ENCODE data around the gene RFX1. TPM values are rescaled to one million over a fixed set of nuclear protein-coding genes. Genes with fewer than 3 reads are reported as not detected.

RFX1 gene
- total RNA-seq, 4 donors from 2014 or later, result 2.9 to 8.9 (median 4.5) TPM

DNA sequence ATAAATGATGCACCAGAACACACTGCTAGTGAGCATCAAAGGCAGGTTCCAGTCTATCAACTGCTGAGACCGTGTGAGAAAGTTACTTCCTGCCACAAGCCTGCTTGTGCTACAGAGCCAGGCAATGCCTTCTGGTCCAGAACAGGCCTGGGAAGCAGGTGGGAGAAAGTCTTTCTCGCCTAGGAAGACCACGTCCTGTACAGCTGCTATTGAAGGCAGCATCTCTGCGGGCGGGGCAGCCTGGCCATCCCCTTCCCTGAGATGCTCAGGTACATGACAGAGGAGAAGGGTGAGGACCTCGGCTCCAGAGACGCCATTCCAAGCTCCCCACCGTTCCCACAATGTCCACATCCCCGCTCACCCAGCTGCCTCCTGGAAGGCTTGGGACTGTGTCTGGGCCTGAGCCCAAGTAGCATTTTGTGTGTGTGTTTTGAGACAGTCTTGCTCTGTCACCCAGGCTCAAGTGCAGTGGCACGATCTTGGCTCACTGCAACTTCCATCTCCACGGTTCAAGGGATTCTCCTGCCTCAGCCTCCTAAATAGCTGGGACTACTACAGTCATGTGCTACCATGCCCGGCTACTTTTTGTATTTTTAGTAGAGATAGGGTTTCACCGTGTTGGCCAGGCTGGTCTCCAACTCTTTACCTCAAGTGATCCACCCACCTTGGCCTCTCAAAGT lies 3.4 kb downstream of the RFX1 start:
- intact Hi-C loops (cut with DNase I), result loop anchor here (5.0 kb wide), 1 partner anchor 50 kb away; the partner anchor contains the start of gene DCAF15

DNA sequence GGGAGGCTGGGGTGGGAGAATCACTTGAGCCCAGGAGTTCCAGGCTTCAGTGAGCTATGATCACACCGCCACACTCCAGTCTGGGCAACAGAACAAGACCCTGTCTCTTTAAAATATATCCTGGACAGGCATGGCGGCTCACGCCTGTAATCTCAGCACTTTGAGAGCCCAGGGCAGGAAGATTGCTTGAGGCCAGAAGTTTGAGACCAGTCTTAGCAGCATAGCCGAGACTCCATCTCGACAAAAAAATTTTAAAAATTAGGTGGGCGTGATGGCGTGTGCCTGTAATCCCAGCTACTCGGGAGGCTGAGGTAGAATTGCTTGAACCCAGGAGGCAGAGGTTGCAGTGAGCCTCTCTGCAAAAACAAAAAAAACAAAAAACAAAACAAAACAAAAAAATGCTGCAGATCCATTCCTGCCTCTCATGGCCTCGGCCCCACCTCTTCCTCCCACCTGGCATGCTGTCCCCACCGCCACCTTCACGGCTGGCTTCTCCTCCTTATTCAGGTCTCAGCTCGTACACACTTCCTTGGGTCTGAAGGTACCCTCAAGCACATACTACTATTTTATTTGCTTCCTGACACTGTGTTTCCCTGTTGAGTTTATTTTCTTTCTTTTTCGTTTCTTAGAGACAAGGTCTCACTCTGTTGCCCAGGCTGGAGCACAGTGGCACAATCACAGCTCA lies 5.3 kb downstream of the RFX1 start:
- no peak overlapping the region for H3K27ac ChIP-seq (replicated peaks in 1 of 4)
- 90% methylated on average over 13 of the region's 13 CpGs for WGBS
- H3K9me3 ChIP-seq, result peaks cover 0 to 6% (median 0%) of the 10 kb centered on the region in 4 donors
- no peaks in the 10 kb centered on the region for H3K27me3 ChIP-seq
- TF ChIP-seq, protein P1, sequence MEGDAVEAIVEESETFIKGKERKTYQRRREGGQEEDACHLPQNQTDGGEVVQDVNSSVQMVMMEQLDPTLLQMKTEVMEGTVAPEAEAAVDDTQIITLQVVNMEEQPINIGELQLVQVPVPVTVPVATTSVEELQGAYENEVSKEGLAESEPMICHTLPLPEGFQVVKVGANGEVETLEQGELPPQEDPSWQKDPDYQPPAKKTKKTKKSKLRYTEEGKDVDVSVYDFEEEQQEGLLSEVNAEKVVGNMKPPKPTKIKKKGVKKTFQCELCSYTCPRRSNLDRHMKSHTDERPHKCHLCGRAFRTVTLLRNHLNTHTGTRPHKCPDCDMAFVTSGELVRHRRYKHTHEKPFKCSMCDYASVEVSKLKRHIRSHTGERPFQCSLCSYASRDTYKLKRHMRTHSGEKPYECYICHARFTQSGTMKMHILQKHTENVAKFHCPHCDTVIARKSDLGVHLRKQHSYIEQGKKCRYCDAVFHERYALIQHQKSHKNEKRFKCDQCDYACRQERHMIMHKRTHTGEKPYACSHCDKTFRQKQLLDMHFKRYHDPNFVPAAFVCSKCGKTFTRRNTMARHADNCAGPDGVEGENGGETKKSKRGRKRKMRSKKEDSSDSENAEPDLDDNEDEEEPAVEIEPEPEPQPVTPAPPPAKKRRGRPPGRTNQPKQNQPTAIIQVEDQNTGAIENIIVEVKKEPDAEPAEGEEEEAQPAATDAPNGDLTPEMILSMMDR (IDR thresholded peaks at IDR 0.05), result no peak
- TF ChIP-seq EP300 (IDR thresholded peaks at IDR 0.05), result no peak
- TF ChIP-seq POLR2A (IDR thresholded peaks at IDR 0.05; ENCODE audit: low read depth), result no peak
- no peak for TF ChIP-seq POLR2AphosphoS5 (IDR thresholded peaks at IDR 0.05)
- H3K36me3 ChIP-seq, result peaks cover 0 to 13% (median 7%) of the 10 kb centered on the region in 4 donors
- no peak overlapping the region for H3K4me3 ChIP-seq
- peaks cover 23 to 35% (median 34%) of the 10 kb centered on the region in 4 donors for H3K4me1 ChIP-seq
- intact Hi-C loops (cut with DNase I), result loop anchor here (5.0 kb wide), 1 partner anchor 49 kb away; the partner anchor contains the start of gene DCAF15
- no peak for DNase-seq (ENCODE audit: extremely low spot score)

More for the DNA sequence above, 3.4 kb downstream of the RFX1 start:
- no peaks in the 10 kb centered on the region for H3K27me3 ChIP-seq
- peaks cover 0 to 3% (median 0%) of the 10 kb centered on the region in 4 donors for H3K36me3 ChIP-seq
- H3K4me1 ChIP-seq, result peaks cover 23 to 41% (median 38%) of the 10 kb centered on the region in 4 donors
- H3K27ac ChIP-seq (replicated peaks in 1 of 4), result peak overlapping the region; percentile 97 to 100 (median 99)
- TF ChIP-seq POLR2AphosphoS5 (IDR thresholded peaks at IDR 0.05), result no peak
- no peak for TF ChIP-seq EP300 (IDR thresholded peaks at IDR 0.05)
- TF ChIP-seq POLR2A (IDR thresholded peaks at IDR 0.05; ENCODE audit: low read depth), result no peak
- TF ChIP-seq, protein P1 (IDR thresholded peaks at IDR 0.05), result no peak
- 66% methylated on average over 12 of the region's 13 CpGs for WGBS
- H3K9me3 ChIP-seq, result peaks cover 0 to 6% (median 0%) of the 10 kb centered on the region in 4 donors
- no peak overlapping the region for H3K4me3 ChIP-seq
- no peak for DNase-seq (ENCODE audit: extremely low spot score)

DNA sequence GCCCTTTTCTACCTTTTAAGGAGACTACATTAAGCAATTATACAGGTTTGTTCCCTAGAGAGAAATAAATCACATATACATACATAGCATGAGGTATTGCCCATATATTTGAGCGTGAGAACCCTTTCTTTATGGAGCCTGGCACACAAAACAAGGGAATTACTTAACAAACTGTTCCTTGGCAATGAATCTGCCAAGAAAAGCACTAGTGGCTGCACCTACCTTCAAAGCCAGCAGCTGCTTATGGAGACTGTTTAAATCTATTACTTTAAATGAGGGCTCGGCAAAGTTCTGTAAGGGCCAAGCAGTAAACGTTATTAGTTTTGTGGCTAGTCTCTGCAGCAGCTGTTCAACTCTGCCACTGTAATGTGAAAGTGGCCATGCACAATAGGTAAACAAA lies 7.0 kb downstream of the RFX1 start:
- H3K27ac ChIP-seq (replicated peaks in 1 of 4), result no peak overlapping the region
- peaks cover 12 to 26% (median 18%) of the 10 kb centered on the region in 4 donors for H3K4me1 ChIP-seq
- peaks cover 0 to 19% (median 10%) of the 10 kb centered on the region in 4 donors for H3K36me3 ChIP-seq
- TF ChIP-seq POLR2A (IDR thresholded peaks at IDR 0.05; ENCODE audit: low read depth) (no peak), EP300 (IDR thresholded peaks at IDR 0.05) (no peak), POLR2AphosphoS5 (IDR thresholded peaks at IDR 0.05) (no peak)
- TF ChIP-seq, protein P1 (IDR thresholded peaks at IDR 0.05), result no peak
- no peak for DNase-seq (ENCODE audit: extremely low spot score)
- no peak overlapping the region for H3K4me3 ChIP-seq
- 100% methylated on average over 3 of the region's 3 CpGs for WGBS
- peaks cover 0 to 6% (median 0%) of the 10 kb centered on the region in 4 donors for H3K9me3 ChIP-seq
- H3K27me3 ChIP-seq, result no peaks in the 10 kb centered on the region
- intact Hi-C loops (cut with DNase I), result no loop called here

DNA sequence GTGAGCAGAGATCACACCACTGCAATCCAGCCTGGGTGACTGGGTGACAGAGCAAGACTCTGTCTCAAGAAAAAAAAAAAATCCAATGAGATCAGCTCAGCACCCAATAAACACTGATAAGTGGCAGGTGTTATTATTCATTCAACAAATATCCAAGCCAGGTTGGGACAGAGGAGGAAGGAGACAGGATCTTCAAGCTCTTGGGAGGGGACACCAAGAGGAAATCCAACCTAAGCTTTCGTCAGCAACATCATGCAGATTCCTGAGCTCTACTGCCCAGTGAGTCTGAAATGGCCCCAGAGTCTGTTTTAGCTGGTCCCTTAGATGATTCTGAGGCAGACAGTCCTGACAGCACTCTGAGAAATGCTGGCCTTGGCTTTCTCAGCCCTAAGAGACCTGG lies 7.7 kb downstream of the RFX1 start:
- Histone ChIP-seq H3K36me3 (peaks cover 0 to 19% (median 11%) of the 10 kb centered on the region in 4 donors), H3K27me3 (no peaks in the 10 kb centered on the region), H3K4me3 (no peak overlapping the region), H3K27ac (replicated peaks in 1 of 4) (no peak overlapping the region), H3K9me3 (peaks cover 0 to 6% (median 0%) of the 10 kb centered on the region in 4 donors), H3K4me1 (peaks cover 11 to 19% (median 12%) of the 10 kb centered on the region in 4 donors)
- TF ChIP-seq, protein P1 (IDR thresholded peaks at IDR 0.05), result no peak
- TF ChIP-seq EP300 (IDR thresholded peaks at IDR 0.05) (no peak), POLR2AphosphoS5 (IDR thresholded peaks at IDR 0.05) (no peak), POLR2A (IDR thresholded peaks at IDR 0.05; ENCODE audit: low read depth) (no peak)
- DNase-seq (ENCODE audit: extremely low spot score), result no peak
- WGBS, result 100% methylated on average over 1 of the region's 1 CpG
- intact Hi-C loops (cut with DNase I), result no loop called here

All from esophagus muscularis mucosa (tissue), 4 donors.